ENCODE results near the gene FRMD8. TPM values are rescaled to one million over a fixed set of nuclear protein-coding genes. Genes with fewer than 3 reads are reported as not detected.

Gene FRMD8
- total RNA-seq, 1 donor from 2014 or later, result 67.5 TPM

GRCh38 chr11:65376138-65376713, 10.2 kb upstream of the FRMD8 start:
- no peak for DNase-seq (ENCODE audit: low read depth)

GRCh38 chr11:65377036-65377435, 9.4 kb upstream of the FRMD8 start:
- DNase-seq (ENCODE audit: low read depth), result no peak

GRCh38 chr11:65377777-65378176, 8.7 kb upstream of the FRMD8 start:
- DNase-seq (ENCODE audit: low read depth), result no peak

- DNase-seq (ENCODE audit: low read depth), result peak; percentile 29
Measured at GRCh38 chr11:65378208-65378927, 8.1 kb upstream of the FRMD8 start.

- DNase-seq (ENCODE audit: low read depth), result no peak
Measured at GRCh38 chr11:65378928-65379638, 7.4 kb upstream of the FRMD8 start.

GRCh38 chr11:65379698-65380459, 6.6 kb upstream of the FRMD8 start:
- DNase-seq (ENCODE audit: low read depth), result no peak

- DNase-seq (ENCODE audit: low read depth), result no peak
Measured at GRCh38 chr11:65380460-65381119, 5.8 kb upstream of the FRMD8 start.

- DNase-seq (ENCODE audit: low read depth), result peak; percentile 85
Measured at GRCh38 chr11:65381716-65382032, 4.8 kb upstream of the FRMD8 start.

- DNase-seq (ENCODE audit: low read depth), result peak; percentile 97
Measured at GRCh38 chr11:65382033-65382803, 4.2 kb upstream of the FRMD8 start, which contains the start of gene SLC25A45. TSS of gene SLC25A45 (minus strand) at chr11:65382646. CDS start at chr11:65381951, 695 bp downstream.

- no peak for DNase-seq (ENCODE audit: low read depth)
Measured at GRCh38 chr11:65382804-65383368, 3.6 kb upstream of the FRMD8 start.

- no peak for DNase-seq (ENCODE audit: low read depth)
Measured at GRCh38 chr11:65383778-65384177, 2.7 kb upstream of the FRMD8 start.

- DNase-seq (ENCODE audit: low read depth), result no peak
Measured at GRCh38 chr11:65384301-65384889, 2.0 kb upstream of the FRMD8 start.

- DNase-seq (ENCODE audit: low read depth), result no peak
Measured at GRCh38 chr11:65388731-65389130, 2.3 kb downstream of the FRMD8 start.

GRCh38 chr11:65389294-65389980, 3.0 kb downstream of the FRMD8 start:
- DNase-seq (ENCODE audit: low read depth), result no peak

GRCh38 chr11:65390099-65390941, 3.9 kb downstream of the FRMD8 start:
- no peak for DNase-seq (ENCODE audit: low read depth)

- DNase-seq (ENCODE audit: low read depth), result no peak
Measured at GRCh38 chr11:65390996-65391395, 4.6 kb downstream of the FRMD8 start.

GRCh38 chr11:65392186-65392829, 5.9 kb downstream of the FRMD8 start:
- DNase-seq (ENCODE audit: low read depth), result no peak

GRCh38 chr11:65392899-65393298, 6.5 kb downstream of the FRMD8 start:
- no peak for DNase-seq (ENCODE audit: low read depth)
